Measurements from ENCODE around the gene NCK2.

Gene NCK2

GRCh38 chr2:105744909-105745853 lies at the start of gene NCK2:
NCK2 (plus strand) TSS chr2:105744912; CDS start chr2:105855064, 110,152 bp downstream.
- ATAC-seq = peak; percentile 54
- Mint-ChIP-seq H3K4me1 (peaks cover 54% of the 10 kb centered on the region), H3K27ac (peak within 1 kb of the TSS; percentile 96), H3K4me3 (peak within 1 kb of the TSS; percentile 92), H3K27me3 (no peaks in the 10 kb centered on the region), H3K36me3 (peaks cover 42% of the 10 kb centered on the region), H3K9me3 (no peaks in the 10 kb centered on the region)

DNA sequence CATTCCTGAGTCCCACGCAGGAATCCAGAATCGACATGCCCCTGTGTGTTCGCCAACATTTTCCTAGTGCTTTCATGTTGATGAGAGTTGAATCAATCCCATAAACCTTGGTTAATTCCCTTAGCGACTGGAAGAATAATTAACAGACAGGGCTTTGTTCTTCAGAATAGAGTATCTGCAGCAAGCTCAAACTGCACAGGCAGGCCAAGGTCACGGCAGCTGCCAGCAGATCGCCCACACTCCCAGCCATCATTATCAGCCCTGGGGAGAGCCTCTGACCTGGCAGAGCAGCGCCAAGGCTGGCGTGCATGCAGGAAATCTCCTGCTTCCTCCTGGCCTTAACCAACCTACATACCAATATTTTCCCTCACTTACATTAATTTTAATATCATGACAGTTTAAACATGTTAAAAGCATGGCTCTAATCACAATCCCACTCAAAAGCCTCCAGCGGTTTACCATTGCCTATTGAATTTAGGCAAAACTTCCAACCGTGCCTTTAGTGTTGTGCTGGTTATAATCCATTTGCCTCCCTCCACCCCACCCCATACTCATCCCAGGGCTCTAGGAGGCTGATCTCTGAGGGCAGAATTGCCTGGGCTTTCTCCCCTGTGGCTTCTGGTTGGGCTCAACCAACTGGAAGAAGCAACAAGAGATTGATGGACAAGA lies 46.8 kb upstream of the NCK2 start:
- no peak overlapping the region for H3K27ac Mint-ChIP-seq
- peaks cover 45% of the 10 kb centered on the region for H3K27me3 Mint-ChIP-seq
- peaks cover 5% of the 10 kb centered on the region for H3K4me1 Mint-ChIP-seq
- H3K9me3 Mint-ChIP-seq = peaks cover 3% of the 10 kb centered on the region
- no peak overlapping the region for H3K4me3 Mint-ChIP-seq
- no peaks in the 10 kb centered on the region for H3K36me3 Mint-ChIP-seq
- ATAC-seq = no peak

DNA sequence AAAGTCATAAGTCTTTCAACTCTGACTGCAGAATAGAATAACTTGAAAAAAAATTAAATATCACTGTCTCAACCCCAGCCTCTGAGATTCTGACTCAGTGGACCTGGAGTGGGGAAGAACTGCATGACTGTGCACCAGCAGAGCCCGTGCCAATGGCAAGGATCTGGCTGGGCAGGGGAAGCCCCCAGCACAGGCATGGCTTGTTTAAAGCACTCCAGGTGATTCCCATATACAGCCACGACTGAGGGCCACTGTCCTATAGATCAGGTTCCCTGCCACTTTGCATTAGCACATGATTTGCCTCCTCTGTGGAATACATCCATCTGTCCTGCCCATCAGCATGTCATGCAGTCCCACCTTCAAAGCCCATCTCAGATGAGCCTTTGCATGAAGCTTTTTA lies 45.9 kb upstream of the NCK2 start:
- Mint-ChIP-seq H3K4me3 (no peak overlapping the region), H3K9me3 (peaks cover 6% of the 10 kb centered on the region), H3K36me3 (no peaks in the 10 kb centered on the region), H3K27ac (no peak overlapping the region), H3K4me1 (peaks cover 5% of the 10 kb centered on the region), H3K27me3 (peaks cover 55% of the 10 kb centered on the region)
- no peak for ATAC-seq

DNA sequence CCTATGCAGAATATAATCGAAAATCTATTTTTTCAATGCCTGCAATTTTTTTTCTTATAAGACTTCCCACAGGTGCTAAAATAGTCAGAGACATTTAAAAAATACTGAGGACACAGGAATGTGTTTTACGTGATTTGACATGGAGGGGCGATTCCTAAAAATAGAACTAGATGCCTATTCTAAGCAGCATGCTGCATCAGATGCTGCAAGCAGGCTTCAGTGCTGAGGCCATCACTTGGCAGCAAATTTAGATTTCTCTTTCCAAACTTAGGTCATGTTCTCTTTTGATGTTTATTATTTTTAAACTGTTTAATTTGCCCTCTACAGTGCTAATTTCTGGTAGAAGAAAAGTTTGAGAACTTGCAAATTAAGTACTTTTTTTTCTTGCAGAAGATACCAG lies 43.7 kb upstream of the NCK2 start:
- H3K36me3 Mint-ChIP-seq = no peaks in the 10 kb centered on the region
- H3K9me3 Mint-ChIP-seq = peaks cover 12% of the 10 kb centered on the region
- H3K27me3 Mint-ChIP-seq = peaks cover 64% of the 10 kb centered on the region
- H3K27ac Mint-ChIP-seq = no peak overlapping the region
- ATAC-seq = no peak
- no peak overlapping the region for H3K4me3 Mint-ChIP-seq
- no peaks in the 10 kb centered on the region for H3K4me1 Mint-ChIP-seq

GRCh38 chr2:105708697-105709096 lies 36.0 kb upstream of the NCK2 start:
- Mint-ChIP-seq H3K4me1 (peaks cover 6% of the 10 kb centered on the region), H3K4me3 (no peak overlapping the region), H3K9me3 (peaks cover 5% of the 10 kb centered on the region), H3K36me3 (no peaks in the 10 kb centered on the region), H3K27ac (no peak overlapping the region), H3K27me3 (peaks cover 10% of the 10 kb centered on the region)
- ATAC-seq = peak; percentile 64

- no peaks in the 10 kb centered on the region for H3K36me3 Mint-ChIP-seq
- H3K27me3 Mint-ChIP-seq = peaks cover 25% of the 10 kb centered on the region
- H3K9me3 Mint-ChIP-seq = no peaks in the 10 kb centered on the region
- no peak overlapping the region for H3K4me3 Mint-ChIP-seq
- peaks cover 6% of the 10 kb centered on the region for H3K4me1 Mint-ChIP-seq
- ATAC-seq = no peak
- H3K27ac Mint-ChIP-seq = no peak overlapping the region
Measured at GRCh38 chr2:105711394-105711793, 33.3 kb upstream of the NCK2 start.

GRCh38 chr2:105712166-105712915 lies 32.4 kb upstream of the NCK2 start:
- H3K4me1 Mint-ChIP-seq = peaks cover 6% of the 10 kb centered on the region
- no peak overlapping the region for H3K27ac Mint-ChIP-seq
- peaks cover 25% of the 10 kb centered on the region for H3K27me3 Mint-ChIP-seq
- no peaks in the 10 kb centered on the region for H3K9me3 Mint-ChIP-seq
- no peak overlapping the region for H3K4me3 Mint-ChIP-seq
- no peaks in the 10 kb centered on the region for H3K36me3 Mint-ChIP-seq
- ATAC-seq = no peak

DNA sequence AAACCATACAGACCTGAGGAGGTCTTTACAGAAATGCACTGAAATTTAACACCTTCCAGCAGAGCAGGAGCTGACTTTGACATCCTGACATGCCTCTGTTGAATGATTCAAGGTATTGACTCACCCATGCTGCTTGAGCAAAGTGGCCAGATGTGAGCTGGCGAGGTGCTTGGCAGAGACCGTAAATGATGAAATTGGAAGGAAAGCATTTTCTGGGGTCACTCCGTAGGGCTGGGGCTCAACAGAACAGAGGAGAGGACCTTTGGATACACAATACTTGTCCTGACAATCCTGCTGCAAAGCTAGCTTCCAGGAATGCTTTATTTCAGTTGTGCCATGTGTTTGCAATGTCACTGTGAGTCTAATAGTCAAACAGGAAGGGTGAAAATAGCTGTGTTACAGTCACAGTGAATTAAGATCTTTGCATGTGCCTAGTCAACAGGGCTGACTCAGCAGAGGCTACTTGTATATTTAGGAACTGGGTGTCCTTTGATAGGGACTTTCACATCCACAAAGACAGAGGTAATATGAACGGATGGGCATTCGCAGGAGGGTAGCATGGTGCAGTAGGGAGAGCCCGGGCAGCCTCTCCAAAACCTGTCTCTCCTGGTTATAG lies 31.6 kb upstream of the NCK2 start:
- no peaks in the 10 kb centered on the region for H3K9me3 Mint-ChIP-seq
- ATAC-seq = no peak
- H3K4me3 Mint-ChIP-seq = no peak overlapping the region
- H3K27ac Mint-ChIP-seq = no peak overlapping the region
- H3K4me1 Mint-ChIP-seq = peaks cover 6% of the 10 kb centered on the region
- H3K27me3 Mint-ChIP-seq = peaks cover 26% of the 10 kb centered on the region
- H3K36me3 Mint-ChIP-seq = no peaks in the 10 kb centered on the region

- H3K9me3 Mint-ChIP-seq = no peaks in the 10 kb centered on the region
- peaks cover 37% of the 10 kb centered on the region for H3K27me3 Mint-ChIP-seq
- H3K36me3 Mint-ChIP-seq = no peaks in the 10 kb centered on the region
- ATAC-seq = no peak
- H3K4me3 Mint-ChIP-seq = no peak overlapping the region
- no peaks in the 10 kb centered on the region for H3K4me1 Mint-ChIP-seq
- no peak overlapping the region for H3K27ac Mint-ChIP-seq
Measured at GRCh38 chr2:105714141-105714540, 30.6 kb upstream of the NCK2 start.

- Mint-ChIP-seq H3K27me3 (peaks cover 48% of the 10 kb centered on the region), H3K4me3 (no peak overlapping the region), H3K27ac (peak overlapping the region; percentile 20), H3K4me1 (no peaks in the 10 kb centered on the region), H3K36me3 (no peaks in the 10 kb centered on the region), H3K9me3 (no peaks in the 10 kb centered on the region)
- ATAC-seq = no peak
Measured at GRCh38 chr2:105718846-105719481, 25.7 kb upstream of the NCK2 start.

- ATAC-seq = no peak
- no peaks in the 10 kb centered on the region for H3K4me1 Mint-ChIP-seq
- H3K27me3 Mint-ChIP-seq = peaks cover 25% of the 10 kb centered on the region
- peaks cover 4% of the 10 kb centered on the region for H3K9me3 Mint-ChIP-seq
- no peak overlapping the region for H3K4me3 Mint-ChIP-seq
- peaks cover 5% of the 10 kb centered on the region for H3K36me3 Mint-ChIP-seq
- no peak overlapping the region for H3K27ac Mint-ChIP-seq
Measured at GRCh38 chr2:105721991-105722511, 22.7 kb upstream of the NCK2 start.

GRCh38 chr2:105722726-105723297 lies 21.9 kb upstream of the NCK2 start:
- no peaks in the 10 kb centered on the region for H3K4me1 Mint-ChIP-seq
- peaks cover 6% of the 10 kb centered on the region for H3K36me3 Mint-ChIP-seq
- peak; percentile 39 for ATAC-seq
- H3K9me3 Mint-ChIP-seq = peaks cover 4% of the 10 kb centered on the region
- H3K4me3 Mint-ChIP-seq = no peak overlapping the region
- no peak overlapping the region for H3K27ac Mint-ChIP-seq
- peaks cover 25% of the 10 kb centered on the region for H3K27me3 Mint-ChIP-seq

DNA sequence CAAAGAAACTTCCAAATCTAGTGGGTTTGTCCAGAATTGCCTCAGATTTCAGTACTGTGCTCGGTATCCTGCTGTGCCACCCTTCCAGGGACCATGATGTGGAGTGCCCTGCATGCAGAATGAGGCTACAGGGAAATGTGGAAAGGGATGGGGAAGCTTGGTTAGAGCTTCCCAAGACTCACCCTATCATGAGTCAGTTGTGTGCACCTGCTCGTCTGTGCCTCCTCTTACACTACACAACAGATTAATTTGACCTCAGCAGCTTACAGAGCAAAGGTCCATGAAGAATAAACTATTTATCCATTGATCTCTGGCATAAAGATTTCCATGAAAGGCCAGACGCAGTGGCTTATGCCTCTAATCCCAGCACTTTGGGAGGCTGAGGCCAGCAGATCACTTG lies 21.3 kb upstream of the NCK2 start:
- ATAC-seq = no peak

DNA sequence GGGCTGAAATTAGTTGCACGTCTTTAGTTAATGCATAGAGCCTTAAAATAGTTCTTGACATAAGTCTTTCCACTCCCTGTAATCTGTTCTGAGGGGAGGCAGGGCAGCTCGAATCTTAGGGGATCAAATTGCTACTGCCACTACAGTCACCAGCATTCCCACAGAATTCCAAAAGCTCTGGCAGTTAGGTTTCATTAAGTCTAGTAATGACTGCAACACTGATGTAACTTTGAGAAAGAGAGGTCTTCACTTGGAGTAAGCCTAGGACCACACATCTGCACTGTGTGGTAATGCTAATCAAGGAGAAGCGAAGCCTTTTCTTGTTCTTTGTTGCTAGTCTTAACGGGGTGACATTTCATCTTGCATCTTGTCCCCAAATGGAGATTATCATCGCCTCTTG lies 19.3 kb upstream of the NCK2 start:
- peaks cover 6% of the 10 kb centered on the region for H3K36me3 Mint-ChIP-seq
- H3K4me3 Mint-ChIP-seq = no peak overlapping the region
- H3K27me3 Mint-ChIP-seq = peaks cover 9% of the 10 kb centered on the region
- peaks cover 4% of the 10 kb centered on the region for H3K9me3 Mint-ChIP-seq
- no peaks in the 10 kb centered on the region for H3K4me1 Mint-ChIP-seq
- no peak overlapping the region for H3K27ac Mint-ChIP-seq
- no peak for ATAC-seq

More for the DNA sequence above, 21.3 kb upstream of the NCK2 start:
- Mint-ChIP-seq H3K36me3 (peaks cover 6% of the 10 kb centered on the region), H3K4me3 (no peak overlapping the region), H3K4me1 (no peaks in the 10 kb centered on the region), H3K27me3 (peaks cover 21% of the 10 kb centered on the region), H3K9me3 (peaks cover 4% of the 10 kb centered on the region), H3K27ac (no peak overlapping the region)
